OCI-LY7 (cell line): ENCODE results near the gene EPB42. TPM values are rescaled to one million over a fixed set of nuclear protein-coding genes. Genes with fewer than 3 reads are reported as not detected.
"Not testable (repeated sequence)": the region's sequence is repeated elsewhere in the genome, so short reads cannot be mapped to it uniquely, and the experiment has no call there.

Experiments
- BruUV-seq: library from RNA; stranded (reverse); fragments of 400-500 nt; replicated peaks from 2 replicates; lab custom pipeline; 2021; lab: Mats Ljungman, UMichigan
- CTCF ChIA-PET: fragments of 300-600 bp; sonication (Branson Sonifier 250); formaldehyde crosslinking; loops from one replicate; lab custom pipeline; 2022; ENCODE audit warnings: antibody characterized with exemption; ENCODE audit not compliant: unreplicated experiment; lab: Charles Lee
- POLR2A ChIA-PET: fragments of 300-600 bp; sonication (Branson Sonifier 250); formaldehyde crosslinking; loops from one replicate; lab custom pipeline; 2022; ENCODE audit warnings: antibody characterized with exemption; lab: Charles Lee
- DNase-seq: peaks from one replicate; pipeline ENCODE4 v3.0.0-alpha.2; 2015; ENCODE audit warnings: low spot score
- H2AFZ ChIP-seq: fragments of 200-600 bp; sonication (generic), shearing (Covaris generic); 2 replicates; pipeline ENCODE4 v1.6.1; 2014; ENCODE audit warnings: mild to moderate bottlenecking, antibody characterized with exemption, low read length, moderate library complexity
- H3K27ac ChIP-seq: fragments of 200-600 bp; sonication (generic); 2 replicates; pipeline ENCODE4 v1.5.1; 2014; ENCODE audit warnings: mixed run types, low read depth, mild to moderate bottlenecking, moderate library complexity, low read length, inconsistent platforms; ENCODE audit not compliant: poor library complexity, severe bottlenecking
- H3K36me3 ChIP-seq: fragments of 200-600 bp; sonication (generic); 2 replicates; pipeline ENCODE4 v1.6.1; 2014; ENCODE audit warnings: mild to moderate bottlenecking, antibody characterized with exemption, low read length, moderate library complexity, mixed read lengths; ENCODE audit not compliant: insufficient read depth
- H3K4me1 ChIP-seq: fragments of 200-600 bp; sonication (generic); 2 replicates; pipeline ENCODE4 v1.5.1; 2014; ENCODE audit warnings: mild to moderate bottlenecking, low read length; ENCODE audit not compliant: insufficient read depth, poor library complexity, severe bottlenecking
- H3K4me2 ChIP-seq: fragments of 200-600 bp; sonication (generic); 2 replicates; pipeline ENCODE4 v1.6.1; 2014; ENCODE audit warnings: mild to moderate bottlenecking, low read length
- H3K4me3 ChIP-seq: fragments of 200-600 bp; sonication (generic); 2 replicates; pipeline ENCODE4 v1.5.1; 2014; ENCODE audit warnings: mild to moderate bottlenecking, low read depth, low read length; ENCODE audit not compliant: poor library complexity, severe bottlenecking
- H3K79me2 ChIP-seq: fragments of 200-600 bp; sonication (generic); 2 replicates; pipeline ENCODE4 v1.6.1; 2016; ENCODE audit warnings: low read depth, mild to moderate bottlenecking, low read length, moderate library complexity, mixed read lengths; ENCODE audit not compliant: insufficient read depth
- H3K9me2 ChIP-seq: fragments of 200-600 bp; sonication (generic); 2 replicates; pipeline ENCODE4 v1.6.1; 2016; ENCODE audit warnings: mild to moderate bottlenecking, low read length, mixed read lengths; ENCODE audit not compliant: insufficient read depth
- H3K9me3 ChIP-seq: fragments of 200-600 bp; sonication (generic); 2 replicates; pipeline ENCODE4 v1.6.1; 2014; ENCODE audit warnings: mild to moderate bottlenecking, mixed run types, low read length, mixed read lengths
- H4K20me1 ChIP-seq: fragments of 200-600 bp; sonication (generic); 2 replicates; pipeline ENCODE4 v1.6.1; 2014; ENCODE audit warnings: mild to moderate bottlenecking, antibody characterized with exemption, low read length, moderate library complexity, mixed read lengths; ENCODE audit not compliant: insufficient read depth
- CTCF ChIP-seq: fragments of 200-600 bp; sonication (generic); conservative IDR thresholded peaks from 2 replicates; pipeline ENCODE4 v1.5.1; 2014; ENCODE audit warnings: mild to moderate bottlenecking, antibody characterized with exemption, low read length, moderate library complexity, mixed read lengths
- EZH2phosphoT487 ChIP-seq: fragments of 200-600 bp; sonication (generic); IDR thresholded peaks from 2 replicates; pipeline ENCODE4 v1.6.1; 2018; ENCODE audit warnings: low read depth, borderline replicate concordance, mild to moderate bottlenecking, mixed run types, antibody characterized with exemption, low read length, moderate library complexity, mixed read lengths
- intact Hi-C: fragments of 100-400 bp; cut with micrococcal nuclease; formaldehyde crosslinking; loops from one replicate; pipeline ENCODE4 v1.10.0; 2022; ENCODE audit not compliant: unreplicated experiment
- total RNA-seq, 2 experiments: library from RNA; depleted of rRNA in 1 of 2; stranded (reverse); fragments of >200 nt in 1 of 2; shearing (Covaris generic) in 1 of 2; gene quantifications; 2 replicates each; pipeline ENCODE4 v1.2.3, GENCODE V29; 2014 to 2022

Gene EPB42
- total RNA-seq, 2 experiments from 2014 or later = not detected

GRCh38 chr15:43197773-43198172 is 23.0 kb downstream of the EPB42 start:
- H3K4me2 ChIP-seq, H2AFZ ChIP-seq, intact Hi-C loops, H3K4me3 ChIP-seq, H4K20me1 ChIP-seq, H3K4me1 ChIP-seq, H3K9me3 ChIP-seq, H3K9me2 ChIP-seq, BruUV-seq, CTCF ChIA-PET, H3K79me2 ChIP-seq, H3K27ac ChIP-seq, DNase-seq: not testable (repeated sequence)
- POLR2A ChIA-PET = interaction anchor here (0.6 kb wide), 1 partner anchor 1132 kb away, joined by 4 read pairs; no protein-coding TSS in a partner anchor
- H3K36me3 ChIP-seq = peaks cover 38% of the 10 kb centered on the region

GRCh38 chr15:43196760-43197548 is 23.9 kb downstream of the EPB42 start:
- Histone ChIP-seq H2AFZ (no peak overlapping the region), H3K9me3 (no peaks in the 10 kb centered on the region), H3K36me3 (peaks cover 46% of the 10 kb centered on the region), H4K20me1 (no peaks in the 10 kb centered on the region), H3K9me2 (no peaks in the 10 kb centered on the region), H3K79me2 (no peaks in the 10 kb centered on the region), H3K4me2 (no peak overlapping the region), H3K4me3 (no peak overlapping the region), H3K4me1 (no peaks in the 10 kb centered on the region), H3K27ac (no peak overlapping the region)
- ChIA-PET POLR2A (interaction anchor here (0.7 to 1.2 kb wide), 2 partner anchors 119 to 385 kb away, joined by 4 to 5 read pairs; no protein-coding TSS in a partner anchor), CTCF (no interaction called here)
- no peak for DNase-seq
- no TSS peak for BruUV-seq
- TF ChIP-seq CTCF (no peak), EZH2phosphoT487 (no peak)
- intact Hi-C loops = no loop called here

GRCh38 chr15:43194795-43195194 is 26.0 kb downstream of the EPB42 start:
- Histone ChIP-seq H3K79me2 (no peaks in the 10 kb centered on the region), H3K9me3 (no peaks in the 10 kb centered on the region), H2AFZ (no peak overlapping the region), H3K4me2 (no peak overlapping the region), H3K36me3 (peaks cover 67% of the 10 kb centered on the region), H4K20me1 (no peaks in the 10 kb centered on the region), H3K9me2 (no peaks in the 10 kb centered on the region), H3K4me1 (no peaks in the 10 kb centered on the region), H3K27ac (no peak overlapping the region), H3K4me3 (no peak overlapping the region)
- TF ChIP-seq CTCF (no peak), EZH2phosphoT487 (no peak)
- POLR2A ChIA-PET = interaction anchor here (1.4 kb wide), 2 partner anchors 9 to 12 kb away, joined by 3 to 6 read pairs; no protein-coding TSS in a partner anchor
- BruUV-seq = TSS peak; percentile 25
- no peak for DNase-seq
- CTCF ChIA-PET = interaction anchor here (0.6 kb wide), 1 partner anchor 1169 kb away, joined by 4 read pairs; no protein-coding TSS in a partner anchor
- intact Hi-C loops = no loop called here
